Nucleus accumbens (tissue), 56 donors: Measurements from ENCODE around the gene NCF2.

Experiments
- DNase-seq, 56 donors: peaks; one replicate each; lab custom pipeline; 2025; lab: John Stamatoyannopoulos, UW

The NCF2 gene

DNA sequence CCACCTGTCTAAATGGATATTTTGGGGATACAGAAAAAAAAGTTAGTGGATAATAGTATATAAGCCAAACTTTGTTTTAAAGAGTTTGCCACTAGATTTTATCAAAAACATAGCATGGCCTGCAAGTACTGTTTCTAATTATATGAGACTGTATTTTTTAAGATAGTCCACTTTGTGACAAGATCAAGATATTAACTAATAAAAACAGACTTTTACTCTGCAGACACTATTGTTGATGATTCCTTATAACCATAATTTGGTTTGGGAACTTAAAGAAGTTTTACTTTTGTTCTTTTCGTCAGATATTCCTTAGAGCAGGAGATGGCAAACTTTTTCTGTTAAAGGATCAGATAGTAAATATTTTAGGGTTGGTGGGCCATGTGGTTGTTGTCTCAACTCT lies 81.6 kb downstream of the NCF2 start:
- no peak for DNase-seq

GRCh38 chr1:183506561-183506960 lies 83.7 kb downstream of the NCF2 start:
- DNase-seq, result no peak
